ENCODE data around the gene PTPRD.

Gene PTPRD

GRCh38 chr9:10254338-10254737 is 358.5 kb downstream of the PTPRD start:
- H3K4me3 ChIP-seq: no peak overlapping the region
- no peak for TF ChIP-seq FOXP2 (optimal IDR thresholded peaks at IDR 0.05; ENCODE audit: control extremely low read depth, extremely low read length, insufficient read depth)
- no peak for TF ChIP-seq POLR2AphosphoS5 (IDR thresholded peaks at IDR 0.05; ENCODE audit: borderline replicate concordance, low read depth, low read length)
- no peak for TF ChIP-seq EZH2 (IDR thresholded peaks at IDR 0.05)
- no peak overlapping the region for H3K9ac ChIP-seq (ENCODE audit: insufficient read length)
- no peak overlapping the region for H3K27ac ChIP-seq
- H3K36me3 ChIP-seq (ENCODE audit: insufficient read depth, low read length): no peaks in the 10 kb centered on the region
- H3K9me3 ChIP-seq (ENCODE audit: low read depth, low read length): no peaks in the 10 kb centered on the region
- no peak for DNase-seq (ENCODE audit: low read depth, low spot score)

GRCh38 chr9:10253341-10253740 is 359.5 kb downstream of the PTPRD start:
- DNase-seq (ENCODE audit: low read depth, low spot score): no peak

GRCh38 chr9:10252174-10252573 is 360.6 kb downstream of the PTPRD start:
- DNase-seq (ENCODE audit: low read depth, low spot score): no peak

More at GRCh38 chr9:10253341-10253740, 359.5 kb downstream of the PTPRD start:
- Histone ChIP-seq H3K9ac (ENCODE audit: insufficient read length) (no peak overlapping the region), H3K9me3 (ENCODE audit: low read depth, low read length) (no peaks in the 10 kb centered on the region), H3K36me3 (ENCODE audit: insufficient read depth, low read length) (no peaks in the 10 kb centered on the region), H3K27ac (no peak overlapping the region), H3K4me3 (no peak overlapping the region)
- TF ChIP-seq POLR2AphosphoS5 (IDR thresholded peaks at IDR 0.05; ENCODE audit: borderline replicate concordance, low read depth, low read length) (no peak), EZH2 (IDR thresholded peaks at IDR 0.05) (no peak), FOXP2 (optimal IDR thresholded peaks at IDR 0.05; ENCODE audit: control extremely low read depth, extremely low read length, insufficient read depth) (no peak)

GRCh38 chr9:10251490-10251889 is 361.3 kb downstream of the PTPRD start:
- Histone ChIP-seq H3K27ac (no peak overlapping the region), H3K9me3 (ENCODE audit: low read depth, low read length) (no peaks in the 10 kb centered on the region), H3K4me3 (no peak overlapping the region), H3K9ac (ENCODE audit: insufficient read length) (no peak overlapping the region), H3K36me3 (ENCODE audit: insufficient read depth, low read length) (no peaks in the 10 kb centered on the region)
- TF ChIP-seq FOXP2 (optimal IDR thresholded peaks at IDR 0.05; ENCODE audit: control extremely low read depth, extremely low read length, insufficient read depth): no peak
- no peak for TF ChIP-seq POLR2AphosphoS5 (IDR thresholded peaks at IDR 0.05; ENCODE audit: borderline replicate concordance, low read depth, low read length)
- TF ChIP-seq EZH2 (IDR thresholded peaks at IDR 0.05): no peak
- DNase-seq (ENCODE audit: low read depth, low spot score): no peak

More at GRCh38 chr9:10252174-10252573, 360.6 kb downstream of the PTPRD start:
- H3K4me3 ChIP-seq: no peak overlapping the region
- TF ChIP-seq FOXP2 (optimal IDR thresholded peaks at IDR 0.05; ENCODE audit: control extremely low read depth, extremely low read length, insufficient read depth): no peak
- TF ChIP-seq EZH2 (IDR thresholded peaks at IDR 0.05): no peak
- TF ChIP-seq POLR2AphosphoS5 (IDR thresholded peaks at IDR 0.05; ENCODE audit: borderline replicate concordance, low read depth, low read length): no peak
- no peaks in the 10 kb centered on the region for H3K9me3 ChIP-seq (ENCODE audit: low read depth, low read length)
- H3K36me3 ChIP-seq (ENCODE audit: insufficient read depth, low read length): no peaks in the 10 kb centered on the region
- H3K9ac ChIP-seq (ENCODE audit: insufficient read length): no peak overlapping the region
- H3K27ac ChIP-seq: no peak overlapping the region

- peak; percentile 65 for DNase-seq (ENCODE audit: low read depth, low spot score)
- no peak overlapping the region for H3K9ac ChIP-seq (ENCODE audit: insufficient read length)
- H3K36me3 ChIP-seq (ENCODE audit: insufficient read depth, low read length): no peaks in the 10 kb centered on the region
- H3K9me3 ChIP-seq (ENCODE audit: low read depth, low read length): no peaks in the 10 kb centered on the region
- H3K27ac ChIP-seq: no peak overlapping the region
- TF ChIP-seq FOXP2 (optimal IDR thresholded peaks at IDR 0.05; ENCODE audit: control extremely low read depth, extremely low read length, insufficient read depth) (no peak), EZH2 (IDR thresholded peaks at IDR 0.05) (no peak), POLR2AphosphoS5 (IDR thresholded peaks at IDR 0.05; ENCODE audit: borderline replicate concordance, low read depth, low read length) (no peak; the same call in 1 of the 2 replicates)
- H3K4me3 ChIP-seq: no peak overlapping the region
Measured at GRCh38 chr9:10250219-10250618, 362.6 kb downstream of the PTPRD start.

- Histone ChIP-seq H3K4me3 (no peak overlapping the region), H3K36me3 (ENCODE audit: insufficient read depth, low read length) (no peaks in the 10 kb centered on the region), H3K27ac (no peak overlapping the region), H3K9ac (ENCODE audit: insufficient read length) (no peak overlapping the region), H3K9me3 (ENCODE audit: low read depth, low read length) (no peaks in the 10 kb centered on the region)
- TF ChIP-seq EZH2 (IDR thresholded peaks at IDR 0.05) (no peak), POLR2AphosphoS5 (IDR thresholded peaks at IDR 0.05; ENCODE audit: borderline replicate concordance, low read depth, low read length) (no peak), FOXP2 (optimal IDR thresholded peaks at IDR 0.05; ENCODE audit: control extremely low read depth, extremely low read length, insufficient read depth) (no peak)
- DNase-seq (ENCODE audit: low read depth, low spot score): no peak
Measured at GRCh38 chr9:10248890-10249289, 363.9 kb downstream of the PTPRD start.

GRCh38 chr9:10242255-10242654 is 370.5 kb downstream of the PTPRD start:
- Histone ChIP-seq H3K36me3 (ENCODE audit: insufficient read depth, low read length) (no peaks in the 10 kb centered on the region), H3K4me3 (no peak overlapping the region), H3K27ac (no peak overlapping the region), H3K9me3 (ENCODE audit: low read depth, low read length) (no peaks in the 10 kb centered on the region), H3K9ac (ENCODE audit: insufficient read length) (no peak overlapping the region)
- no peak for DNase-seq (ENCODE audit: low read depth, low spot score)
- TF ChIP-seq EZH2 (IDR thresholded peaks at IDR 0.05): no peak

- no peak overlapping the region for H3K9ac ChIP-seq (ENCODE audit: insufficient read length)
- H3K9me3 ChIP-seq (ENCODE audit: low read depth, low read length): no peaks in the 10 kb centered on the region
- no peaks in the 10 kb centered on the region for H3K36me3 ChIP-seq (ENCODE audit: insufficient read depth, low read length)
- H3K27ac ChIP-seq: no peak overlapping the region
- no peak for DNase-seq (ENCODE audit: low read depth, low spot score)
- no peak overlapping the region for H3K4me3 ChIP-seq
- TF ChIP-seq POLR2AphosphoS5 (IDR thresholded peaks at IDR 0.05; ENCODE audit: borderline replicate concordance, low read depth, low read length) (no peak), FOXP2 (optimal IDR thresholded peaks at IDR 0.05; ENCODE audit: control extremely low read depth, extremely low read length, insufficient read depth) (no peak), EZH2 (IDR thresholded peaks at IDR 0.05) (no peak)
Measured at GRCh38 chr9:10238087-10238486, 374.7 kb downstream of the PTPRD start.

- no peak for DNase-seq (ENCODE audit: low read depth, low spot score)
- no peak overlapping the region for H3K9ac ChIP-seq (ENCODE audit: insufficient read length)
- no peak overlapping the region for H3K4me3 ChIP-seq
- no peak overlapping the region for H3K27ac ChIP-seq
- H3K36me3 ChIP-seq (ENCODE audit: insufficient read depth, low read length): no peaks in the 10 kb centered on the region
- TF ChIP-seq POLR2AphosphoS5 (IDR thresholded peaks at IDR 0.05; ENCODE audit: borderline replicate concordance, low read depth, low read length) (no peak), FOXP2 (optimal IDR thresholded peaks at IDR 0.05; ENCODE audit: control extremely low read depth, extremely low read length, insufficient read depth) (no peak), EZH2 (IDR thresholded peaks at IDR 0.05) (no peak)
- H3K9me3 ChIP-seq (ENCODE audit: low read depth, low read length): no peaks in the 10 kb centered on the region
Measured at GRCh38 chr9:10237584-10237983, 375.2 kb downstream of the PTPRD start.
